K562 (cell line): ENCODE data around the gene ELP5. TPM values are rescaled to one million over a fixed set of nuclear protein-coding genes. Genes with fewer than 3 reads are reported as not detected.
A peak's percentile ranks its signal among the peaks of the same experiment; 100 is the strongest.

Experiments used
- C11orf30 ChIP-seq: fragments of 450-650 bp; IDR thresholded peaks from 2 replicates; pipeline ENCODE4 v1.6.1; 2016; ENCODE audit warnings: low read depth, mild to moderate bottlenecking
- CBX8 ChIP-seq: fragments of 200-600 bp; sonication (generic); IDR thresholded peaks from 2 replicates; pipeline ENCODE4 v1.6.1; 2012; ENCODE audit warnings: borderline replicate concordance, mixed run types, low read depth, mild to moderate bottlenecking, moderate library complexity, mixed read lengths, low read length, control low read depth, inconsistent platforms; ENCODE audit not compliant: poor library complexity, severe bottlenecking; ENCODE audit errors: extremely low read depth
- HDAC1 ChIP-seq, 2 experiments: fragments of 450-650 bp; IDR thresholded peaks; 2 replicates each; pipeline ENCODE4 v1.6.1; 2016 to 2017; ENCODE audit warnings: inconsistent platforms in 1 of 2, mild to moderate bottlenecking in 1 of 2, moderate library complexity in 1 of 2
- KDM4B ChIP-seq, 2 experiments: fragments of 450-650 bp in 1 of 2; sonication (generic) in 1 of 2; IDR thresholded peaks; 2 replicates each; pipeline ENCODE4 v1.6.1; 2016 to 2017; ENCODE audit warnings: borderline replicate concordance in 2 of 2, antibody characterized with exemption in 1 of 2, low read depth in 1 of 2, mild to moderate bottlenecking in 1 of 2
- POLR2G ChIP-seq: fragments of 200-400 bp; formaldehyde crosslinking; IDR thresholded peaks from 2 replicates; pipeline ENCODE4 v1.6.1; 2017; ENCODE audit warnings: low read depth, mild to moderate bottlenecking, antibody characterized with exemption, low read length, moderate library complexity
- RNF219 ChIP-seq: fragments of 250-450 bp; sonication (Bioruptor Pico); IDR thresholded peaks from 2 replicates; pipeline ENCODE4 v1.5.0; 2022; ENCODE audit warnings: mild to moderate bottlenecking
- STAT5A ChIP-seq: IDR thresholded peaks from 2 replicates; pipeline ENCODE4 v1.6.1; 2012; ENCODE audit warnings: low read length, inconsistent platforms, borderline replicate concordance
- TGIF2 ChIP-seq: sonication (generic); formaldehyde crosslinking; IDR thresholded peaks from 2 replicates; pipeline ENCODE4 v1.8.1; 2022; ENCODE audit warnings: mild to moderate bottlenecking, missing genetic modification reagents, moderate library complexity
- ZFP91 ChIP-seq: sonication (generic); formaldehyde crosslinking; IDR thresholded peaks from 2 replicates; pipeline ENCODE4 v1.8.0; 2022; ENCODE audit warnings: mild to moderate bottlenecking, missing genetic modification reagents
- ZNF197 ChIP-seq: fragments of 200-800 bp; sonication (Bioruptor generic); IDR thresholded peaks from 2 replicates; pipeline ENCODE4 v1.6.1; 2016; ENCODE audit warnings: low read depth, missing genetic modification characterization, missing compliant biosample characterization
- ZNF75A ChIP-seq: fragments of 450-650 bp; formaldehyde crosslinking; IDR thresholded peaks from 2 replicates; pipeline ENCODE4 v1.4.0; 2020; ENCODE audit warnings: mild to moderate bottlenecking
- polyA plus RNA-seq, 8 experiments: library from polyadenylated mRNA; depleted of rRNA in 4 of 8; stranded (reverse) in 5 of 8; unstranded in 3 of 8; fragments of >200 nt; fragmentation: Nextera tagmentation in 2 of 8; fragmentation: Illumina TruSeq in 1 of 8; extraction: Ambion mirVana in 2 of 8; extraction: Trizol in 1 of 8; gene quantifications; 2 replicates each; pipeline versions ENCODE4 v1.2.1 to v1.2.3, GENCODE V29; 2011 to 2014; ENCODE audit warnings: inconsistent platforms in 1 of 8, missing spikeins in 1 of 8
- total RNA-seq, 7 experiments: library from RNA; depleted of rRNA in 6 of 7; stranded (reverse); fragments of >200 nt in 6 of 7; fragmentation: Illumina TruSeq in 2 of 7; extraction: Trizol in 2 of 7; gene quantifications; 2 replicates each; pipeline versions ENCODE4 v1.2.1 to v1.2.3, GENCODE V29; 2011 to 2021; ENCODE audit warnings: low replicate concordance in 1 of 7
- TF ChIP-seq, protein P1 (sequence below): fragments of 450-650 bp; IDR thresholded peaks from 2 replicates; pipeline ENCODE4 v1.6.1; 2016; ENCODE audit warnings: borderline replicate concordance

Gene ELP5
- total and polyA plus RNA-seq, 9 of the 15 experiments (the other 6 are each of a cell fraction or from before 2014, with no cell fraction given) = 25.7 to 77.9 (median 52.9) TPM

DNA sequence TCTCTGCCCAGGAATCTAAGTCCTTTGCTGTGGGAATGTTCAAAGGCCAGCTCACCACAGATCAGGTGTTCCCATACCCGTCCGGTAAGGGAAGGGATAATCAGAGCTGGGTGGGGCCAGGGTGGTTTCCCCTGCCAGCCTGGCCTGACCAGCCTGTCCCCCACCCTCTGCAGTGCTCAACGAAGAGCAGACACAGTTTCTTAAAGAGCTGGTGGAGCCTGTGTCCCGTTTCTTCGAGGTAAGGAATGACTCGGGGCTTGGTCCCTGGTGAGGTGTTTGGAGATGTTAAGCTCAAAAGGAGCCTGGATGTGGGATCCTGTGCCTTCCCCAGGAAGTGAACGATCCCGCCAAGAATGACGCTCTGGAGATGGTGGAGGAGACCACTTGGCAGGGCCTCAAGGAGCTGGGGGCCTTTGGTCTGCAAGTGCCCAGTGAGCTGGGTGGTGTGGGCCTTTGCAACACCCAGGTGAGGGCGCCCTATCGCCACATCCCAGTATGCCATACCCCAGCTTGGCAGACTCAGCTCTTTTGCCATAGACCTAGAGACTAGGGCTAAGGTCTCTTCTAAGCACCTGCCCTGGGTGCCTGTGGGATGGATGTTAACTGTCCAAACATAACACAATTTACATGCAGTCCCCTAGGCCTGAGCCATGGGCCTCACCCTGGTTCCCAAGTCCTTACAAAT, 31.3 kb upstream of the ELP5 start (continued):
- TF ChIP-seq POLR2G = peak; percentile 34; the same call in 1 of the 2 replicates
- no peak for TF ChIP-seq STAT5A
- TF ChIP-seq, protein P1, sequence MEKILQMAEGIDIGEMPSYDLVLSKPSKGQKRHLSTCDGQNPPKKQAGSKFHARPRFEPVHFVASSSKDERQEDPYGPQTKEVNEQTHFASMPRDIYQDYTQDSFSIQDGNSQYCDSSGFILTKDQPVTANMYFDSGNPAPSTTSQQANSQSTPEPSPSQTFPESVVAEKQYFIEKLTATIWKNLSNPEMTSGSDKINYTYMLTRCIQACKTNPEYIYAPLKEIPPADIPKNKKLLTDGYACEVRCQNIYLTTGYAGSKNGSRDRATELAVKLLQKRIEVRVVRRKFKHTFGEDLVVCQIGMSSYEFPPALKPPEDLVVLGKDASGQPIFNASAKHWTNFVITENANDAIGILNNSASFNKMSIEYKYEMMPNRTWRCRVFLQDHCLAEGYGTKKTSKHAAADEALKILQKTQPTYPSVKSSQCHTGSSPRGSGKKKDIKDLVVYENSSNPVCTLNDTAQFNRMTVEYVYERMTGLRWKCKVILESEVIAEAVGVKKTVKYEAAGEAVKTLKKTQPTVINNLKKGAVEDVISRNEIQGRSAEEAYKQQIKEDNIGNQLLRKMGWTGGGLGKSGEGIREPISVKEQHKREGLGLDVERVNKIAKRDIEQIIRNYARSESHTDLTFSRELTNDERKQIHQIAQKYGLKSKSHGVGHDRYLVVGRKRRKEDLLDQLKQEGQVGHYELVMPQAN = no peak
- TF ChIP-seq C11orf30 = peak; percentile 17; the same call in 1 of the 2 replicates
- no peak for TF ChIP-seq ZNF75A (CRISPR knock-in tag)
- TF ChIP-seq ZFP91 (CRISPR knock-in tag) = no peak
- TF ChIP-seq KDM4B (IDR thresholded peaks at IDR 0.05; ENCODE audit: borderline replicate concordance in 2 of 2, low read depth in 1 of 2) = no peak
- no peak for TF ChIP-seq CBX8
- no peak for TF ChIP-seq RNF219 (CRISPR knock-in tag)
- TF ChIP-seq TGIF2 (CRISPR knock-in tag) = no peak
- TF ChIP-seq HDAC1 (IDR thresholded peaks at IDR 0.05) = no peak
- no peak for TF ChIP-seq ZNF197 (CRISPR knock-in tag)
- TF ChIP-seq, all 486 proteins: peak for 7
